SK-N-SH treated with all-trans-retinoic acid at 6 μM for 48 hours (cell line): ENCODE measurements around the gene UBQLN4.

Experiments used
- CSRNP3 ChIP-seq: fragments of 250-450 bp; sonication (Bioruptor Pico); IDR thresholded peaks from 2 replicates; pipeline ENCODE4 v1.5.1; 2021; ENCODE audit warnings: mild to moderate bottlenecking, moderate library complexity
- GLIS3 ChIP-seq: fragments of 250-450 bp; sonication (Bioruptor Pico); IDR thresholded peaks from 2 replicates; pipeline ENCODE4 v1.5.0; 2020; ENCODE audit warnings: mild to moderate bottlenecking, moderate library complexity
- PATZ1 ChIP-seq: fragments of 250-450 bp; sonication (Bioruptor Pico); IDR thresholded peaks from 2 replicates; pipeline ENCODE4 v1.8.0; 2020; ENCODE audit warnings: mild to moderate bottlenecking, moderate library complexity, borderline replicate concordance
- RARB ChIP-seq: fragments of 250-450 bp; sonication (Bioruptor Pico); IDR thresholded peaks from 2 replicates; pipeline ENCODE4 v1.8.0; 2021; ENCODE audit warnings: mild to moderate bottlenecking, moderate library complexity
- TSHZ2 ChIP-seq: fragments of 250-450 bp; sonication (Bioruptor Pico); IDR thresholded peaks from 2 replicates; pipeline ENCODE4 v1.5.0; 2020; ENCODE audit warnings: mild to moderate bottlenecking, moderate library complexity
- ZFP30 ChIP-seq: fragments of 450-650 bp; formaldehyde crosslinking; IDR thresholded peaks from 2 replicates; pipeline ENCODE4 v1.5.0; 2022; ENCODE audit warnings: mild to moderate bottlenecking, moderate library complexity
- ZNF70 ChIP-seq: fragments of 450-650 bp; formaldehyde crosslinking; IDR thresholded peaks from 2 replicates; pipeline ENCODE4 v1.5.0; 2020; ENCODE audit warnings: mild to moderate bottlenecking, moderate library complexity

GRCh38 chr1:156062189-156062588, 8.6 kb upstream of the UBQLN4 start:
- TF ChIP-seq TSHZ2 (CRISPR knock-in tag): no peak
- TF ChIP-seq ZNF70 (CRISPR knock-in tag): no peak
- no peak for TF ChIP-seq PATZ1 (CRISPR knock-in tag)
- TF ChIP-seq ZFP30 (CRISPR knock-in tag): no peak
- TF ChIP-seq RARB (CRISPR knock-in tag): no peak
- no peak for TF ChIP-seq CSRNP3 (CRISPR knock-in tag)
- TF ChIP-seq GLIS3 (CRISPR knock-in tag): no peak
